Astrocyte (in vitro differentiated cells and primary cell): Measurements from ENCODE around the gene HCRTR2.

Experiments used
- CTCF ChIP-seq: IDR thresholded peaks from 2 replicates; pipeline ENCODE4 v1.5.1; 2011; ENCODE audit warnings: low read depth, mild to moderate bottlenecking, inconsistent platforms, low read length, moderate library complexity; ENCODE audit not compliant: insufficient read depth
- EZH2 ChIP-seq: IDR thresholded peaks from 2 replicates; pipeline ENCODE4 v1.6.1; 2012; ENCODE audit warnings: mild to moderate bottlenecking, low read length, inconsistent platforms; ENCODE audit not compliant: insufficient read depth

DNA sequence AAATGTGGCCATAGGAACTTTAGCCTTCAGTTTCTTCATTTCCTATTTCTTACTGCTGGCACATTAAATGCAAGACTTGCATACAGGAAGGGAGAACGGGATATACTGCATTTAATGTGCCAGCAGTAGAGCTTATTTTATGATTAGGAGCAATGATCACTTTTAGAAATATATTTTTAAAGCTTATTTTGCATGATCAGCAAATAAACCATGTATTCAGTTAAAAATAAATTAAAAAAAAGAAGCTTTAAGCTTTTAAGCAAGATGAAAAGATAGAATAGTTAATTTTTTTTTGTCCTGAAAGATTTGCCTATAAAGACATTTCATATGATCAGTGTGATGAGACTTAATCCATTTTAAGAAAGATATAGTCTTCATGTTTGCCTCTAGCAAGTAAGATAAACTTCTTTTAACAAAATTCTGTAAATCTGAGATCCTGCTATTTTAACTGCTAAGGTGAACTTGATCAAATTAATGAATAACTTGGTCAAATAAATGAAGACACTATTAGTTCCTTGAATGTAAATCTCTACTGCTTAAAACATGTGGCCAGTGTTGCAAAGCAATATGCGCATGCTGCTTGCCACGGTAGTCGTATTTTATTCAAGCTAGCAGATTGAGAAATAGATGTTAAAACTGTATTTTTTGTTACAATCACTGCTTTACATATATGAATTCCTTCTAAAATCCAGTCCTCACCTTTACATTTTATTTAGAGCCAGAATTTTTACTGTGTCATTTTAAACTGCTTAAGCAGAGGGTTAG is 36.2 kb upstream of the HCRTR2 start:
- TF ChIP-seq CTCF (no peak), EZH2 (no peak)
